ENCODE measurements around the gene HSD11B1.

DNA sequence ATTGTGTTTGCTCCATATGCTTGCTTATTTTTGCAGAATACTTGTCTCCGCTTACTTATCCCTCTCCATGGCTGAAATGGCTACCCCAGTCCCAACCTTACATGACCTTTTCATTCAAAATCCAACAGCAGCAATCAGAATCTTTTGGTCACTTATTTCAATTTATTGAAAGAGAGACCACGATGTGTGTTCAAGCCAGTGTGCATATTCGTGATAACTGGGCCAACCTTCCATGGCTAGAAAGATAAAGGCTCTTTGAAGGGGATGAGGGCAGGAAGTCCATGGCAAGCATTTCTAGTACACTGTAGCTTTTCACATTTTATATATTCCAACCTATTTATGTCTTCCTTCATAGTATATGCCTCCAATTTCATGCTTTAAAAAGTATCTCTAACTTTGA is 23.1 kb downstream of the HSD11B1 start:
- TF ChIP-seq, protein P1, sequence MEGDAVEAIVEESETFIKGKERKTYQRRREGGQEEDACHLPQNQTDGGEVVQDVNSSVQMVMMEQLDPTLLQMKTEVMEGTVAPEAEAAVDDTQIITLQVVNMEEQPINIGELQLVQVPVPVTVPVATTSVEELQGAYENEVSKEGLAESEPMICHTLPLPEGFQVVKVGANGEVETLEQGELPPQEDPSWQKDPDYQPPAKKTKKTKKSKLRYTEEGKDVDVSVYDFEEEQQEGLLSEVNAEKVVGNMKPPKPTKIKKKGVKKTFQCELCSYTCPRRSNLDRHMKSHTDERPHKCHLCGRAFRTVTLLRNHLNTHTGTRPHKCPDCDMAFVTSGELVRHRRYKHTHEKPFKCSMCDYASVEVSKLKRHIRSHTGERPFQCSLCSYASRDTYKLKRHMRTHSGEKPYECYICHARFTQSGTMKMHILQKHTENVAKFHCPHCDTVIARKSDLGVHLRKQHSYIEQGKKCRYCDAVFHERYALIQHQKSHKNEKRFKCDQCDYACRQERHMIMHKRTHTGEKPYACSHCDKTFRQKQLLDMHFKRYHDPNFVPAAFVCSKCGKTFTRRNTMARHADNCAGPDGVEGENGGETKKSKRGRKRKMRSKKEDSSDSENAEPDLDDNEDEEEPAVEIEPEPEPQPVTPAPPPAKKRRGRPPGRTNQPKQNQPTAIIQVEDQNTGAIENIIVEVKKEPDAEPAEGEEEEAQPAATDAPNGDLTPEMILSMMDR (IDR thresholded peaks at IDR 0.05; ENCODE audit: insufficient read depth, low read length, poor library complexity, severe bottlenecking), result no peak
- TF ChIP-seq EZH2phosphoT487 (conservative IDR thresholded peaks at IDR 0.05; ENCODE audit: low read length), result no peak

Measured in SU-DHL-6 (cell line).